Measurements from ENCODE around the gene LMNTD1.

The LMNTD1 gene

DNA sequence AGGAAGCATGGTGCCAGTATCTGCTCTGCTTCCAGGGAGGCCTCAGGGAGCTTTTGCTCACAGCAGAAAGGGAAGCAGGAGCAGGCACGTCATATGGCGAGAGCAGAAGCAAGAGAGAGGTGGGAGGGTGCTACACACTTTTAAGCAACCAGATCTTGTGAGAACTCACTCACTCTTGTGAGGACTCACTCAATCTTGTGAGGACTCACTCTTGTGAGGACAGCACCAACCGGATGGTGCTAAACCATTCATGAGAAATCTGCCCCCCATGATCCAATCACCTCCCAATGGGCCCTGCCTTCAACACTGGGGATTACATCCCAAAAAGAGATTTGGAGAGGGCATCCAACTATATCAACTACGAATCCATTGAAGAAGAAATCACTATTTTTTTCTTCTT is 34.3 kb upstream of the LMNTD1 start:
- Histone ChIP-seq H3K4me1 (ENCODE audit: insufficient read depth, insufficient read length) (no peaks in the 10 kb centered on the region), H3K4me3 (ENCODE audit: insufficient read length, low read depth) (no peak overlapping the region), H3K27me3 (ENCODE audit: insufficient read depth, insufficient read length) (no peaks in the 10 kb centered on the region), H3K36me3 (ENCODE audit: insufficient read depth, insufficient read length, low read length) (no peaks in the 10 kb centered on the region), H3K9me3 (ENCODE audit: insufficient read depth, low read length) (peaks cover 17% of the 10 kb centered on the region), H3K9ac (ENCODE audit: insufficient read length, low read depth) (no peak overlapping the region)
- TF ChIP-seq ZNF274 (IDR thresholded peaks at IDR 0.05; ENCODE audit: low read depth, low read length), result peak; percentile 69
- no peak for TF ChIP-seq SUZ12 (IDR thresholded peaks at IDR 0.05; ENCODE audit: extremely low read depth, insufficient read depth, insufficient read length)
- no peak for DNase-seq (ENCODE audit: low read depth, low spot score)

DNA sequence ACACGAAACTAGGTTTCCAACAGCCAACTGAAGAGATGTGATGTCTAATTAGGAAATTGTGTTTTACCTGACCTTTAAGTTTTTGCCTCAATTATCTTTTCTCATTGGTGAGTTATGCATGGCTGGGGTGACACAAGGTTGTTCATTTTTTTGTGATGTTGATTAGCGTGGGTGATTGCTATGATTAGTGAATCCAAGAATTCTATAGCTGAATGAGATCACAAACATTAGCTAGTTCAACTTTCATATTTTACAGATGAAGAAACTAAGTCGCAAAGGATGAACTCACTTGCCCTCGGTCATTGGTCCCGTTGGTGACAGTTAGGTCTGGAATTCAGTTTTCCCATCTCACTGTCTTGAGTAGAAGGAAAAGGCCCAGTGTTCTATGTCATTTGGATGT is 32.6 kb upstream of the LMNTD1 start:
- Histone ChIP-seq H3K9ac (ENCODE audit: insufficient read length, low read depth) (no peak overlapping the region), H3K4me3 (ENCODE audit: insufficient read length, low read depth) (no peak overlapping the region), H3K27me3 (ENCODE audit: insufficient read depth, insufficient read length) (no peaks in the 10 kb centered on the region), H3K4me1 (ENCODE audit: insufficient read depth, insufficient read length) (no peaks in the 10 kb centered on the region), H3K9me3 (ENCODE audit: insufficient read depth, low read length) (peaks cover 17% of the 10 kb centered on the region), H3K36me3 (ENCODE audit: insufficient read depth, insufficient read length, low read length) (no peaks in the 10 kb centered on the region)
- no peak for DNase-seq (ENCODE audit: low read depth, low spot score)
- TF ChIP-seq SUZ12 (IDR thresholded peaks at IDR 0.05; ENCODE audit: extremely low read depth, insufficient read depth, insufficient read length), result no peak
- no peak for TF ChIP-seq YY1 (IDR thresholded peaks at IDR 0.05; ENCODE audit: insufficient read depth, insufficient read length)
- no peak for TF ChIP-seq ZNF274 (IDR thresholded peaks at IDR 0.05; ENCODE audit: low read depth, low read length)

DNA sequence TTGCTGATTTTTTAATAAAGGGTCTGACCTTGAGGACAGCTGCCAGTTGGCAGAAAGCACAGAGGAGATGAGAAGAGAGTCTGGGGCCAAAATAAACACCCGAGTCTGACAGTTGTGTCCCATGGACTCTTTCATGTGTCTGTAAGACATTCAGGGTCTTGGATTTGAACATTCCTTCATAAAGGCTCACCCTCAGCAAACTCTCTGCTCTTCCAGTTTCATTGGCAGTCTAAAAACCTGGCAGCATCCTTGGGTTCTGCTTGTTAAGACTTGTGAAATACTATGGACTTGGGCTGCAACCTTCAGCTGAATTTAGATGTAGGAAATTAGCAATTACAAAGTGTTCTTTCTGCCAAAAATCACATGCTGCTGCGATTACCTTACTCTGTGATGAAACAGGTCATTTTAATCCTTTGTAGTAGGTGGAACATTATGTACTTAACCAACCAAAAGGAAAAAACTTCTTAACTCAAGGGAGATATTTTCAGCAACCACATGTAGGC is 32.0 kb upstream of the LMNTD1 start:
- Histone ChIP-seq H3K27me3 (ENCODE audit: insufficient read depth, insufficient read length) (no peaks in the 10 kb centered on the region), H3K36me3 (ENCODE audit: insufficient read depth, insufficient read length, low read length) (no peaks in the 10 kb centered on the region), H3K9ac (ENCODE audit: insufficient read length, low read depth) (no peak overlapping the region), H3K4me1 (ENCODE audit: insufficient read depth, insufficient read length) (no peaks in the 10 kb centered on the region), H3K4me3 (ENCODE audit: insufficient read length, low read depth) (no peak overlapping the region), H3K9me3 (ENCODE audit: insufficient read depth, low read length) (peaks cover 17% of the 10 kb centered on the region)
- TF ChIP-seq YY1 (IDR thresholded peaks at IDR 0.05; ENCODE audit: insufficient read depth, insufficient read length) (no peak), ZNF274 (IDR thresholded peaks at IDR 0.05; ENCODE audit: low read depth, low read length) (no peak), SUZ12 (IDR thresholded peaks at IDR 0.05; ENCODE audit: extremely low read depth, insufficient read depth, insufficient read length) (no peak)
- DNase-seq (ENCODE audit: low read depth, low spot score), result no peak

DNA sequence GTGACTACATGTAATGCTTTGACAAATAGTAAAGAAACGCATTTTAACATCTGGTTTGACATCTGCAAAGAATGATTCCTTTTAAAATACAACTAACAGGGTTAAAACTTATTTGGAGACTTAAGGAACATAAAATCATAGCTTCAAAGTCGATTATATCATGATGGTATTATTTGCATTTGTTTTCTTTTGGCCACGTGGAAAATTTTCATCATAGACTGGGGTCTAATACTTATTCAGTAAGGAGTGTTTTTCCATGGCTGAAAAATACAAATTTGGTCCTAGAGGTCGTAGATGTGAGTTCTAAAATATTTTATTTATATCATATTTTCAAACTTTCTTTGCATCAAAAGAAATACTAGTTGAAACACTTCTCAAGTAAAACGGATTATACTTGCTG is 31.5 kb upstream of the LMNTD1 start:
- H3K36me3 ChIP-seq (ENCODE audit: insufficient read depth, insufficient read length, low read length), result no peaks in the 10 kb centered on the region
- TF ChIP-seq SUZ12 (IDR thresholded peaks at IDR 0.05; ENCODE audit: extremely low read depth, insufficient read depth, insufficient read length), result no peak
- no peak for TF ChIP-seq ZNF274 (IDR thresholded peaks at IDR 0.05; ENCODE audit: low read depth, low read length)
- TF ChIP-seq YY1 (IDR thresholded peaks at IDR 0.05; ENCODE audit: insufficient read depth, insufficient read length), result no peak
- no peak for DNase-seq (ENCODE audit: low read depth, low spot score)
- H3K4me1 ChIP-seq (ENCODE audit: insufficient read depth, insufficient read length), result no peaks in the 10 kb centered on the region
- H3K9me3 ChIP-seq (ENCODE audit: insufficient read depth, low read length), result peaks cover 17% of the 10 kb centered on the region
- H3K9ac ChIP-seq (ENCODE audit: insufficient read length, low read depth), result no peak overlapping the region
- no peak overlapping the region for H3K4me3 ChIP-seq (ENCODE audit: insufficient read length, low read depth)
- H3K27me3 ChIP-seq (ENCODE audit: insufficient read depth, insufficient read length), result no peaks in the 10 kb centered on the region

GRCh38 chr12:25583545-25583944 is 30.5 kb upstream of the LMNTD1 start:
- Histone ChIP-seq H3K36me3 (ENCODE audit: insufficient read depth, insufficient read length, low read length) (no peaks in the 10 kb centered on the region), H3K4me1 (ENCODE audit: insufficient read depth, insufficient read length) (no peaks in the 10 kb centered on the region), H3K4me3 (ENCODE audit: insufficient read length, low read depth) (no peak overlapping the region), H3K9ac (ENCODE audit: insufficient read length, low read depth) (no peak overlapping the region), H3K9me3 (ENCODE audit: insufficient read depth, low read length) (peaks cover 17% of the 10 kb centered on the region), H3K27me3 (ENCODE audit: insufficient read depth, insufficient read length) (no peaks in the 10 kb centered on the region)
- DNase-seq (ENCODE audit: low read depth, low spot score), result peak; percentile 49
- TF ChIP-seq ZNF274 (IDR thresholded peaks at IDR 0.05; ENCODE audit: low read depth, low read length) (no peak), SUZ12 (IDR thresholded peaks at IDR 0.05; ENCODE audit: extremely low read depth, insufficient read depth, insufficient read length) (no peak), YY1 (IDR thresholded peaks at IDR 0.05; ENCODE audit: insufficient read depth, insufficient read length) (no peak)

GRCh38 chr12:25581067-25581466 is 28.0 kb upstream of the LMNTD1 start:
- Histone ChIP-seq H3K9ac (ENCODE audit: insufficient read length, low read depth) (no peak overlapping the region), H3K27me3 (ENCODE audit: insufficient read depth, insufficient read length) (no peaks in the 10 kb centered on the region), H3K4me1 (ENCODE audit: insufficient read depth, insufficient read length) (no peaks in the 10 kb centered on the region), H3K4me3 (ENCODE audit: insufficient read length, low read depth) (no peak overlapping the region), H3K9me3 (ENCODE audit: insufficient read depth, low read length) (no peaks in the 10 kb centered on the region), H3K36me3 (ENCODE audit: insufficient read depth, insufficient read length, low read length) (no peaks in the 10 kb centered on the region)
- no peak for DNase-seq (ENCODE audit: low read depth, low spot score)
- TF ChIP-seq SUZ12 (IDR thresholded peaks at IDR 0.05; ENCODE audit: extremely low read depth, insufficient read depth, insufficient read length) (no peak), ZNF274 (IDR thresholded peaks at IDR 0.05; ENCODE audit: low read depth, low read length) (no peak)

DNA sequence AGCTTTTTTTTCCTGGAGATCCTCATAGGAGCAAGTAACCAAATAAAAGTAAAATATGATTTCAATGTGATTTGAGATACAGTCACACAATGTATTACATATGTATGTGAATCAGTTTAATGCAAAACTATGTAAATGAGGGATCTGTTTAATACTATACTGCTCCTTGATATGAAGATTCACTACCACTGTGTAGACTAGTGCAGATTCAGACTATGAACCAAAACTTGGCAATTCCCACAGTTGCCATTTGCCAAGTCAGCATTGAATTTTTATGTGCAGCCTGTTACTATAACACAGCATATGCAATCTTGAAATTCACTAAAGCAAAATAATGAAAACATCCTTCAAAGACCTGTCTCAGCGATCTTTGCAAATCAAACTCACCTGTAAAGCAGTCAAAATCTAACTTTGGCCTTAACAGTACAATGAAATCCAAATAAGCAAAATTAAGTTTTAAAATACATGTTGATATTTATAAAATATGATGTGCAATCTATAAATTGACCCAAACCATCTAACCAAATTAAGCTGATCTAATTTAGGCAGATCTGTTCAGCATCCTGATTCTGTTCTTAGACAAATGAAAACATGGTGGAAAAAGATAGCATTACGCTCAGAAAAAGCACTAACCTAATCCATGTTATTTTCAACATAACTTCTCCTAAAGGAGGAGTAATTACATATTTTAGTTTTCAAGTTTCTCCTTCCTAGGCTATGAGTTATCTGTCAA is 25.5 kb upstream of the LMNTD1 start:
- TF ChIP-seq SUZ12 (IDR thresholded peaks at IDR 0.05; ENCODE audit: extremely low read depth, insufficient read depth, insufficient read length) (no peak), ZNF274 (IDR thresholded peaks at IDR 0.05; ENCODE audit: low read depth, low read length) (no peak), YY1 (IDR thresholded peaks at IDR 0.05; ENCODE audit: insufficient read depth, insufficient read length) (no peak)

More for the DNA sequence above, 25.5 kb upstream of the LMNTD1 start:
- H3K9me3 ChIP-seq (ENCODE audit: insufficient read depth, low read length), result no peaks in the 10 kb centered on the region
- no peaks in the 10 kb centered on the region for H3K27me3 ChIP-seq (ENCODE audit: insufficient read depth, insufficient read length)
- no peak for DNase-seq (ENCODE audit: low read depth, low spot score)
- no peaks in the 10 kb centered on the region for H3K36me3 ChIP-seq (ENCODE audit: insufficient read depth, insufficient read length, low read length)
- no peak overlapping the region for H3K4me3 ChIP-seq (ENCODE audit: insufficient read length, low read depth)
- no peak overlapping the region for H3K9ac ChIP-seq (ENCODE audit: insufficient read length, low read depth)
- H3K4me1 ChIP-seq (ENCODE audit: insufficient read depth, insufficient read length), result no peaks in the 10 kb centered on the region
